Lower leg skin (tissue), 3 donors: ENCODE data around the gene CNPY1.

Experiments
- POLR2A ChIP-seq, 2 donors: fragments of 450-650 bp; IDR thresholded peaks; one replicate each; pipeline ENCODE4 v1.6.1; 2016 to 2017; ENCODE audit warnings: antibody characterized with exemption in 2 of 2, mild to moderate bottlenecking in 1 of 2, moderate library complexity in 1 of 2
- TF ChIP-seq, protein P1 (sequence below), 3 donors: fragments of 450-650 bp; IDR thresholded peaks; one replicate each; pipeline ENCODE4 v1.5.1; 2016; ENCODE audit warnings: antibody characterized with exemption in 3 of 3, mild to moderate bottlenecking in 3 of 3, moderate library complexity in 2 of 3

DNA sequence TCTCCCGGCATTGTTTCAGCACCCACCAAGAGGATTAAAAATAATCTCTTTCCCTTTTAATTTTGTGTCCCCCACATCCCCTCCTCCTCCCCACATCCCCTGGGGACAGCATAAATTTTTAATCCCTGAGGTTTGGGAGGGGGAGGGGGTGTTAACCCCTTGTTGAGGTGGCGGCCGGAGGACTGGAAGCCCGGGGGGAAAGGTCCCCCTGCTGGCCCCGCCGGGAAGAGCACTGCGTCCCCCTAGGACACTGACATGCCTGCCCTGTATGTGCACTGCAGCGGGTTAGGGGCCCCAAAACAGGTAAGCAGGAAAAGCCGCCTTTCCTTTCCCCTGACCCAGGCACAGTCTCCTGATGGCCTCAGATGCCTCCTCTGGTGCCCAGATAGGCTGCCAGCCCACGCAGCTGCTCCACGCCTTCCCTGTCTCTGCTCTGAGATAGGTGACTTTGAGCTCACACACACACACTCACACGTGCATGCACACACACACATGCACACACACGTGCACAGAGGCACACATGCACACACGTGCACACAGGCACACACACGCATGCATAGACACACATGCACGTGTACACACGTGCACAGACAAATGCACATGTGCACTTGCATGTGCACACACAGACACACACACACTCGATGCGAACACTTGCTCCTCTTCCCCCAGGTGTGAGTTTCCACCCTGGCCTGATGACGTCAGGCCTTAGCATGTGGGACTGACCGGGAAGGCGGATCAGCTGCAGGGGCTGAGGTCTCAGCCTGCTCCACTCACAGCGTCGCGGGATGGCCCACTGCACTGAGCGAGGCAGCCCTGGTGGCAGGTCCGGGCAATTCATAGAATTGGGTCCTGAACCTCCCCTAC is 12.3 kb downstream of the CNPY1 start:
- TF ChIP-seq, protein P1, sequence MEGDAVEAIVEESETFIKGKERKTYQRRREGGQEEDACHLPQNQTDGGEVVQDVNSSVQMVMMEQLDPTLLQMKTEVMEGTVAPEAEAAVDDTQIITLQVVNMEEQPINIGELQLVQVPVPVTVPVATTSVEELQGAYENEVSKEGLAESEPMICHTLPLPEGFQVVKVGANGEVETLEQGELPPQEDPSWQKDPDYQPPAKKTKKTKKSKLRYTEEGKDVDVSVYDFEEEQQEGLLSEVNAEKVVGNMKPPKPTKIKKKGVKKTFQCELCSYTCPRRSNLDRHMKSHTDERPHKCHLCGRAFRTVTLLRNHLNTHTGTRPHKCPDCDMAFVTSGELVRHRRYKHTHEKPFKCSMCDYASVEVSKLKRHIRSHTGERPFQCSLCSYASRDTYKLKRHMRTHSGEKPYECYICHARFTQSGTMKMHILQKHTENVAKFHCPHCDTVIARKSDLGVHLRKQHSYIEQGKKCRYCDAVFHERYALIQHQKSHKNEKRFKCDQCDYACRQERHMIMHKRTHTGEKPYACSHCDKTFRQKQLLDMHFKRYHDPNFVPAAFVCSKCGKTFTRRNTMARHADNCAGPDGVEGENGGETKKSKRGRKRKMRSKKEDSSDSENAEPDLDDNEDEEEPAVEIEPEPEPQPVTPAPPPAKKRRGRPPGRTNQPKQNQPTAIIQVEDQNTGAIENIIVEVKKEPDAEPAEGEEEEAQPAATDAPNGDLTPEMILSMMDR (IDR thresholded peaks at IDR 0.05), result no peak
- no peak for TF ChIP-seq POLR2A (IDR thresholded peaks at IDR 0.05)
